WTC11 (cell line): ENCODE measurements around the gene PTPN2. TPM values are rescaled to one million over a fixed set of nuclear protein-coding genes. Genes with fewer than 3 reads are reported as not detected.
A peak's percentile ranks its signal among the peaks of the same experiment; 100 is the strongest.

Source experiments
- ATAC-seq: fragments of 200-7000 bp; cut with Tn5 transposase; 2 replicates; pipeline ENCODE4 v1.10.0; 2021; ENCODE audit warnings: mild to moderate bottlenecking, moderate library complexity
- CTCF ChIA-PET: fragments of 300-600 bp; sonication (Branson Sonifier 250); formaldehyde crosslinking; loops from one replicate; lab custom pipeline; 2021; ENCODE audit warnings: antibody characterized with exemption; lab: Charles Lee
- POLR2A ChIA-PET: fragments of 350-600 bp; sonication (Branson Sonifier 250); formaldehyde crosslinking; loops from one replicate; lab custom pipeline; 2021; ENCODE audit warnings: antibody characterized with exemption; lab: Charles Lee
- DNase-seq: peaks from one replicate; pipeline ENCODE4 v3.0.0; 2021; ENCODE audit warnings: low spot score
- H3K27ac Mint-ChIP-seq: 2 replicates; pipeline ENCODE4 v1.8.0; 2021; ENCODE audit warnings: mixed read lengths
- H3K27me3 Mint-ChIP-seq: 2 replicates; pipeline ENCODE4 v1.8.0; 2021; ENCODE audit warnings: low read depth, mild to moderate bottlenecking, moderate library complexity, mixed read lengths
- H3K36me3 Mint-ChIP-seq: 2 replicates; pipeline ENCODE4 v1.8.0; 2021; ENCODE audit warnings: mixed read lengths
- H3K4me1 Mint-ChIP-seq: 2 replicates; pipeline ENCODE4 v1.8.0; 2022; ENCODE audit warnings: mixed read lengths
- H3K4me3 Mint-ChIP-seq: 2 replicates; pipeline ENCODE4 v1.8.0; 2021; ENCODE audit warnings: mild to moderate bottlenecking, moderate library complexity, mixed read lengths
- H3K9me3 Mint-ChIP-seq: 2 replicates; pipeline ENCODE4 v1.8.0; 2021; ENCODE audit warnings: mixed read lengths
- ATF2 ChIP-seq: sonication (generic); formaldehyde crosslinking; IDR thresholded peaks from 2 replicates; pipeline ENCODE4 v1.8.1; 2022; ENCODE audit warnings: low read depth, missing genetic modification reagents, borderline replicate concordance
- E2F1 ChIP-seq: sonication (generic); formaldehyde crosslinking; IDR thresholded peaks from 2 replicates; pipeline ENCODE4 v1.8.0; 2022; ENCODE audit warnings: mild to moderate bottlenecking, missing genetic modification reagents
- E2F4 ChIP-seq: sonication (generic); formaldehyde crosslinking; IDR thresholded peaks from 2 replicates; pipeline ENCODE4 v1.8.1; 2022; ENCODE audit warnings: low read depth, mild to moderate bottlenecking, moderate library complexity, missing genetic modification reagents, borderline replicate concordance
- E2F5 ChIP-seq: sonication (generic); formaldehyde crosslinking; IDR thresholded peaks from 2 replicates; pipeline ENCODE4 v1.8.1; 2022; ENCODE audit warnings: mild to moderate bottlenecking, moderate library complexity, missing genetic modification reagents
- ESRRA ChIP-seq: sonication (generic); formaldehyde crosslinking; IDR thresholded peaks from 2 replicates; pipeline ENCODE4 v1.8.1; 2022; ENCODE audit warnings: mild to moderate bottlenecking, missing genetic modification reagents, borderline replicate concordance
- FOXP4 ChIP-seq: sonication (generic); formaldehyde crosslinking; IDR thresholded peaks from 2 replicates; pipeline ENCODE4 v1.8.0; 2022; ENCODE audit warnings: mild to moderate bottlenecking, missing genetic modification reagents
- HMGXB4 ChIP-seq: sonication (generic); formaldehyde crosslinking; IDR thresholded peaks from 2 replicates; pipeline ENCODE4 v1.8.1; 2023; ENCODE audit warnings: mild to moderate bottlenecking, moderate library complexity, missing genetic modification reagents
- KAT7 ChIP-seq: sonication (generic); formaldehyde crosslinking; IDR thresholded peaks from 2 replicates; pipeline ENCODE4 v1.8.1; 2023; ENCODE audit warnings: missing genetic modification reagents, mild to moderate bottlenecking, borderline replicate concordance
- MAX ChIP-seq: sonication (generic); formaldehyde crosslinking; IDR thresholded peaks from 2 replicates; pipeline ENCODE4 v1.8.0; 2022; ENCODE audit warnings: mild to moderate bottlenecking, missing genetic modification reagents
- MLX ChIP-seq: sonication (generic); formaldehyde crosslinking; IDR thresholded peaks from 2 replicates; pipeline ENCODE4 v1.8.1; 2023; ENCODE audit warnings: mild to moderate bottlenecking, missing genetic modification reagents, moderate library complexity
- MXD4 ChIP-seq: fragments of 250-450 bp; sonication (Bioruptor Pico); IDR thresholded peaks from 2 replicates; pipeline ENCODE4 v1.8.0; 2021; ENCODE audit warnings: mild to moderate bottlenecking, moderate library complexity, borderline replicate concordance
- NR1H2 ChIP-seq: sonication (generic); formaldehyde crosslinking; IDR thresholded peaks from 2 replicates; pipeline ENCODE4 v1.9.0; 2021; ENCODE audit warnings: mild to moderate bottlenecking, moderate library complexity, missing genetic modification reagents
- OVOL2 ChIP-seq: fragments of 250-450 bp; sonication (Bioruptor Pico); IDR thresholded peaks from 2 replicates; pipeline ENCODE4 v1.9.0; 2021; ENCODE audit warnings: mild to moderate bottlenecking, borderline replicate concordance
- TEAD4 ChIP-seq: sonication (generic); formaldehyde crosslinking; IDR thresholded peaks from 2 replicates; pipeline ENCODE4 v1.8.0; 2022; ENCODE audit warnings: mild to moderate bottlenecking, missing genetic modification reagents
- USF2 ChIP-seq: sonication (generic); formaldehyde crosslinking; IDR thresholded peaks from 2 replicates; pipeline ENCODE4 v1.8.1; 2023; ENCODE audit warnings: mild to moderate bottlenecking, missing genetic modification reagents, moderate library complexity
- ZNF263 ChIP-seq: sonication (generic); formaldehyde crosslinking; IDR thresholded peaks from 2 replicates; pipeline ENCODE4 v1.8.1; 2022; ENCODE audit warnings: low read depth, mild to moderate bottlenecking, moderate library complexity, missing genetic modification reagents
- ZNF396 ChIP-seq: fragments of 250-450 bp; sonication (Bioruptor Pico); IDR thresholded peaks from 2 replicates; pipeline ENCODE4 v1.8.0; 2021; ENCODE audit warnings: mild to moderate bottlenecking, moderate library complexity, borderline replicate concordance
- ZNF416 ChIP-seq: fragments of 250-450 bp; sonication (Bioruptor Pico); IDR thresholded peaks from 2 replicates; pipeline ENCODE4 v1.9.0; 2021; ENCODE audit warnings: mild to moderate bottlenecking, inconsistent platforms
- ZNF425 ChIP-seq: fragments of 250-450 bp; sonication (Bioruptor Pico); conservative IDR thresholded peaks from 2 replicates; pipeline ENCODE4 v1.9.0; 2021; ENCODE audit warnings: mild to moderate bottlenecking
- ZNF671 ChIP-seq: fragments of 250-450 bp; sonication (Bioruptor Pico); IDR thresholded peaks from 2 replicates; pipeline ENCODE4 v1.8.0; 2021; ENCODE audit warnings: mild to moderate bottlenecking
- total RNA-seq: library from RNA; stranded (reverse); gene quantifications from 3 replicates; pipeline ENCODE4 v1.2.3, GENCODE V29; 2021

PTPN2 gene
- total RNA-seq, 1 experiment from 2014 or later, result 37.7 TPM

GRCh38 chr18:12857215-12857905 lies 26.7 kb downstream of the PTPN2 start:
- H3K4me3 Mint-ChIP-seq, result no peak overlapping the region
- CTCF ChIA-PET, result no interaction called here
- no peak overlapping the region for H3K27ac Mint-ChIP-seq
- TF ChIP-seq ZNF671 (CRISPR knock-in tag) (no peak), NR1H2 (no peak), TEAD4 (CRISPR knock-in tag) (no peak), ZNF263 (CRISPR knock-in tag) (no peak), MAX (no peak), MLX (CRISPR knock-in tag) (no peak), ZNF425 (CRISPR knock-in tag) (no peak), ZNF416 (CRISPR knock-in tag) (no peak), E2F5 (CRISPR knock-in tag) (no peak), KAT7 (CRISPR knock-in tag) (no peak), USF2 (no peak), OVOL2 (CRISPR knock-in tag) (no peak), HMGXB4 (no peak)
- peaks cover 12% of the 10 kb centered on the region; the same call in 1 of the 2 replicates for H3K36me3 Mint-ChIP-seq
- H3K4me1 Mint-ChIP-seq, result peaks cover 22% of the 10 kb centered on the region
- POLR2A ChIA-PET, result interaction anchor here (0.5 kb wide), 1 partner anchor 26 kb away, joined by 3 read pairs; no protein-coding TSS in a partner anchor
- ATAC-seq (no peak), DNase-seq (no peak)
- no peaks in the 10 kb centered on the region for H3K27me3 Mint-ChIP-seq
- no peaks in the 10 kb centered on the region for H3K9me3 Mint-ChIP-seq

- peak overlapping the region; percentile 59; the same call in 1 of the 2 replicates for H3K27ac Mint-ChIP-seq
- ChIA-PET CTCF (no interaction called here), POLR2A (no interaction called here)
- H3K4me1 Mint-ChIP-seq, result peaks cover 15% of the 10 kb centered on the region
- no peak overlapping the region for H3K4me3 Mint-ChIP-seq
- H3K9me3 Mint-ChIP-seq, result no peaks in the 10 kb centered on the region
- no peak for ATAC-seq
- H3K27me3 Mint-ChIP-seq, result no peaks in the 10 kb centered on the region
- no peak for DNase-seq
- peaks cover 12% of the 10 kb centered on the region; the same call in 1 of the 2 replicates for H3K36me3 Mint-ChIP-seq
- TF ChIP-seq ESRRA (CRISPR knock-in tag), result no peak
- TF ChIP-seq ZNF396, result no peak
- no peak for TF ChIP-seq TEAD4 (CRISPR knock-in tag)
- no peak for TF ChIP-seq FOXP4 (CRISPR knock-in tag)
- TF ChIP-seq E2F4 (CRISPR knock-in tag), result no peak
- no peak for TF ChIP-seq E2F1 (CRISPR knock-in tag)
- no peak for TF ChIP-seq MXD4 (CRISPR knock-in tag)
- TF ChIP-seq ATF2 (CRISPR knock-in tag), result no peak
These were observed 28.1 kb downstream of the PTPN2 start for GRCh38 chr18:12855916-12856315.
